Erythroblast (primary cell): Measurements from ENCODE around the gene FOXP2.
"Not testable (repeated sequence)": the region's sequence is repeated elsewhere in the genome, so short reads cannot be mapped to it uniquely, and the experiment has no call there.

Experiments used
- DNase-seq, 2 experiments: peaks; one replicate each; lab custom pipeline; 2025; lab: John Stamatoyannopoulos, UW
- GATA1 ChIP-seq: IDR thresholded peaks from 2 replicates; pipeline ENCODE4 v1.6.1; 2011; ENCODE audit warnings: low read depth, mild to moderate bottlenecking, control low read depth, low read length, moderate library complexity
- POLR2A ChIP-seq: IDR thresholded peaks from 2 replicates; pipeline ENCODE4 v1.6.1; 2011; ENCODE audit warnings: mild to moderate bottlenecking, low read length

Gene FOXP2

GRCh38 chr7:114414156-114415063, at the start of gene FOXP2:
TSS of gene FOXP2 (plus strand) at chr7:114414815. CDS start at chr7:114426512, 11,697 bp downstream.
- DNase-seq, result no peak
- TF ChIP-seq GATA1 (no peak), POLR2A (no peak)

GRCh38 chr7:114365791-114366190, 48.8 kb upstream of the FOXP2 start:
- DNase-seq, result no peak

GRCh38 chr7:114368492-114368891, 46.1 kb upstream of the FOXP2 start:
- TF ChIP-seq POLR2A, result no peak
- no peak for DNase-seq

More at GRCh38 chr7:114365791-114366190, 48.8 kb upstream of the FOXP2 start:
- TF ChIP-seq POLR2A, result no peak
- no peak for TF ChIP-seq GATA1

GRCh38 chr7:114369294-114369693, 45.3 kb upstream of the FOXP2 start:
- DNase-seq, result no peak
- TF ChIP-seq POLR2A (no peak), GATA1 (no peak)

- TF ChIP-seq POLR2A (no peak), GATA1 (no peak)
- DNase-seq, result no peak
These were observed 42.0 kb upstream of the FOXP2 start for GRCh38 chr7:114372619-114373018.

GRCh38 chr7:114375907-114376306, 38.7 kb upstream of the FOXP2 start:
- TF ChIP-seq POLR2A (no peak), GATA1 (no peak)
- no peak for DNase-seq

- DNase-seq, result not testable (repeated sequence)
These were observed 30.7 kb upstream of the FOXP2 start for GRCh38 chr7:114383946-114384345.

GRCh38 chr7:114384346-114384745, 30.3 kb upstream of the FOXP2 start:
- not testable (repeated sequence) for DNase-seq

- no peak for DNase-seq
- no peak for TF ChIP-seq GATA1
- no peak for TF ChIP-seq POLR2A
These were observed 26.6 kb upstream of the FOXP2 start for GRCh38 chr7:114388021-114388420.

GRCh38 chr7:114392686-114393085, 21.9 kb upstream of the FOXP2 start:
- no peak for DNase-seq

GRCh38 chr7:114402876-114403635, 11.6 kb upstream of the FOXP2 start:
- DNase-seq, result no peak
- TF ChIP-seq POLR2A, result no peak
- TF ChIP-seq GATA1, result no peak

More at GRCh38 chr7:114392686-114393085, 21.9 kb upstream of the FOXP2 start:
- TF ChIP-seq GATA1, result no peak

- no peak for DNase-seq
- no peak for TF ChIP-seq GATA1
- TF ChIP-seq POLR2A, result no peak
These were observed 9.2 kb upstream of the FOXP2 start for GRCh38 chr7:114405427-114405826.

GRCh38 chr7:114409750-114410149, 4.9 kb upstream of the FOXP2 start:
- no peak for DNase-seq
- no peak for TF ChIP-seq GATA1
- TF ChIP-seq POLR2A, result no peak

GRCh38 chr7:114412548-114412947, 2.1 kb upstream of the FOXP2 start:
- DNase-seq, result no peak
- no peak for TF ChIP-seq GATA1
